ENCODE results near the gene MYOT.

MYOT gene

DNA sequence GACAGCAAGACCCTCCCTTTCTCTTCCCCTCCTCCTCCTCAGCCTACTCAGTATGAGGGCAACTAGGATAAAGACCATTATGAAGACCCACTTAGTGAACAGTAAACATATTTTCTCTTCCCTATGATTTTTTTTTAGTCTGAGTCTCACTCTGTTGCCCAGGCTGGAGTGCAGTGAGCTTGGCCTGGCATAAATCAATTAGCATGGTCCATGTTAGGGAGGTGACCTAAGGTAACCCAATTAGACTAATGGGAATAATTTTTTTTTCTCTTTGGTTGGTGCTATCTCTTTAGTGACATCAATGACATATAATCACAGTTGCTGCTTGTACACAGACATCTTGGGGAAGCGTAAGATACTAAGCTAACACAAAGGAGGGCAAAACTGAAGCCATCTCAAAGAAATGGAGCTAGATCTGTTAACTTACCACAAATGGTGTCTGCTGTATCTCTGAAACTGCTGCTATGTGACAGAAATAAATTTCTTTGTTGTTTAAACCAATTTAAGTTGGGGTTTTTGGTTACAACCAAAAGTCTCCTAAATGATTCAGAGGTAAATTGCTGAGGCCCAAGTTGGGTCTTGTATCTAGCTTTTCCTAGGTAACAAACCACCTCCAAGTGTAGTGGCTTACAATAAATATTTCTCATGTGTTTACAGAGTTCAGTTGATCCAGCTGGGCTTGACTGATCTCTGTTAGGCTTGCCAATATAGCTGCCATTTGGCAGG lies 34.9 kb downstream of the MYOT start:
- DNase-seq, result no peak

DNA sequence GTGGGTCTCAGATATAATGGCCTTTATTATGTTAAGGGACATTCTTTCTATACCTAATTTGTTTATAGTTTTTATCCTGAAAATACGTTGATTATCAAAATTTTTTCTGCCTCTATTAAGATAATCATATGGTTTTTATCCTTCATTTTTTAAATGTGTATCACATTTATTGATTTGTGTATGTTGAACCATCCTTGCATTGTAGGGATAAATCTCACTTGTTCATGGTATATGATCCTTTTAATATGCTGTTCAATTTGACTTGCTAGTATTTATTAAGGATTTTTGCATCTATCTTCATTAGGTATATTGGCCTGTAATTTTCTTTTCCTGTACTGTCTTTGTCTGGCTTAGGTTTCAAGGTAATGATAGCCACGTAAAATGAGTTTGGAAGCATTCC lies 47.1 kb downstream of the MYOT start:
- no peak for DNase-seq

DNA sequence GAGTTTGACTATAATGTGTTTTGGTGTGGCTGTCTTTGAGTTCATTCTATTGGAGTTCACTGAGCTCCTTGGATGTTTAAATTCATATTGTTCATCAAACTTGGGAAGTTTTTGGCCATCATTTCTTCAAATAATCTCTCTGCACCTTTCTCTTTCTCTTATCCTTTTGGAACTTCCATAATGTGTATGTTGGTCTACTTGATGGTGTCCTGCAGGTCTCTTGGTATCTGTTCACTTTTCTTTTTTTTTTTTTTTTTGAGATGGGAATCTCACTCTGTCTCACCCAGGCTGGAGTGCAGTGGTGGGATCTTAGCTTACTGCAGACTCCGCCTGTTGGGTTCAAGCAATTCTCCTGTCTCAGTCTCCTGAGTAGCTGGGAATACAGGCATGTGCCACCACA lies 49.3 kb downstream of the MYOT start:
- DNase-seq, result no peak

DNA sequence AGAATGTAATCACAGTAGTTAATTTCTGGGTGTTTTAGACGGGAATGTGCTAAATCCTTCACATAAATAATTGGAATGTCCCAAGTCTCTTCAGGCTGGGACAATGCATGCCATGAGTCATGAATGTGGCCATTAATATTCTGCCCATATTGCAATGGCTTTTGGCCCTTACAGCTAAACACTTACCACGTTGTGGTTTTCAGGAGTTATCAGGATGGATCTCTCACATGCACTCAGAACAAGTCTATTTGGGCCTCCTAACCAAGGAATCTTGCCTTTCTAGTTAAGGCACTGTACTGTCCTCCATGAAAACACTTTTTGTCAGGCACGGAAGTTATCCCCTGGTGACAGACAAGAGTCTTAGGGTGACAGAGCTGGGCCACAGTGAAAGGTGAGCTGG lies 54.3 kb downstream of the MYOT start:
- DNase-seq, result no peak

DNA sequence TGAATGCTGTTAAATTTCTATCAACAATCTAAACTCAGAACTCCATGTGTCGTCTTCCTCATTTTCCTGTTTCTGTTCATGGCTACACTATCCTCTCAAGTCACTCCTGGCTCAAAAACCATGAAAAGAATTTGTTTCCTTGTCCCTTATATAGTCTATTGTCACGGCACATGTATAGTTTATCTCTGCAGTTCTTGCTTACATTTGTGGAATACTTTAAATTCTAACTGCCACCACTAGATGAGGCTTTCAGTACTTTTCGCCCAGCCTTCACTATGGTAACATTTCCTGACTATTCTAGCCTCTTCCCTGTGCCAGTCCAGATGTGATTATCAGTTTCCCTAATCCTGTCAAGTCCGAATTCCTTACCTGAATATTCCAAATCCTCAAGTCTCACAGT lies 56.2 kb downstream of the MYOT start:
- DNase-seq, result no peak

DNA sequence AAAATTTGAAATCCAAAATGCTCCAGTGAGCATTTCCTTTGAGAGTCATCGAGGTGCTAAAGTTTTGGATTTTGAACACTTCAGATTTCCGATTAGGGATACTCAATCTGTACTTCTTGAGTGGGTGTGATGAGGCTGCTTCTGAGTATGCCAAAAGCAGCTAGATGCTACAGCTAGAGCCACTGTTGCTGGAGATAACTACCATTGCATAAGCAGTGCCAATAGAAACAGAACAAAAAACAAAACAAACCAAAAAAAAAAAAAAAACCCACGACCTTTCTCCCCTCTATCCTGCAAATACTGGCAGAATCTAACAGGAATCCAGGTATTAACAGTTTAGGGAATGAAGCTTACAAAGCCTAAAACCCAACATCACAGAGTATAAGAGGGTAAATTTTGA lies 65.1 kb downstream of the MYOT start:
- DNase-seq, result no peak

DNA sequence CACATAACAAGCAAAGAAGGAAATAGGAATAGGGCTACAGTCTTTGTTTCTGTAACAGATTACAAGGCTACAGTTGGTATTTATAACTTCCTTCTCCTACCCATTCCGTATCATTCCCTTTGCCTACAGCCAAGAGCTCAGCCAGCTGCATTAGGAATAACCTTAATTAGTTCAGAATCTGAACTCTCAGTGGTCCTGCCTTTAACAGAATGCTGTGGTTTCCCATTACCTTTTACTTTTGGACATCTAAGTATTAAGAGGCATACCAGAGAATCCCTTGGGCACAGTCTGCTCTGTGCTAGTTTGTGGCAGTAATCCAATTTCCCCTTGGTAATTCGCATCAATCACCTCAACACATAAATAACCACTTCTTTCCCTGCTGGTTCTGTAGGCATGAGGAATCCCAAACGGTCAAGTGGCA lies 65.8 kb downstream of the MYOT start:
- no peak for DNase-seq

DNA sequence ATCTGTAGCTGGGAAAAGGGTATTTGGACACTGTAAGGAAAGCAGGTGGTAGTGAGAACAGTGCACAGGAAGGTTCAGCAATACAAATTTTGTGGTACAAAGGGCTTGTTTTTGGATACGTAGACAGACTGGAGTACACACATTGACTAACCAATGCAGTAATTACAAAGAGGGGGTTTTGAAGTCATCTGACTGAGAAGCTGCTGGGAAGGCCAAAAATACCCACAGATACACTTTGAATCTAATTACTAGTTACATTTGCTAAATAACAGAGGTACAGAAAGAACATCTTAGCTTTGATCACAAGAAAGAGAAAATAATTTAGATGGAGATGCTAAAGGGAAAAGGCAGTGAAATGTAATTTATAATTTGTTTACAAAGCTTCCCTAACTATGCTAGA lies 67.5 kb downstream of the MYOT start:
- no peak for DNase-seq

DNA sequence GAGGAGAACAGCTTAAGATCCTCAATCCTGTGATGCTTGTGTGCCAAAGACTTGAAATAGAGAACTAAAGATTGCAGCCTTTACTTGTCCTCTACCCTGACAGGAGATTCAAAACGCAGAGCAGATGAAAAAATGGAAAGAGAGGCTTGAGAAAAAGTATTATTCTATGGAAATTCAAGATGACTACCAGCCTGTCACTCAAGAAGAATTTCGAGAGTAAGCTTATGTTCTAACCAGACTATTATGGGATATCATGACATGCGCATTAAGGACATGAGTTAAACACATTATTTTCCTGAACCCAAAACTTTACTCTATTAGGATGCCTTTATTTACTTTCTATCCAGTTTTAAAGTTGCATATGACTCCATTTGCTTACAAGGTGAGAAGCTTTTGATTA lies 68.0 kb downstream of the MYOT start:
- no peak for DNase-seq

All from activated gamma-delta T cell treated with Interleukin-2 at 50 U/mL for 16 hours (primary cell).